Fibroblast of lung (primary cell): ENCODE measurements around the gene STRN3. TPM values are rescaled to one million over a fixed set of nuclear protein-coding genes. Genes with fewer than 3 reads are reported as not detected.
"Not testable (repeated sequence)": the region's sequence is repeated elsewhere in the genome, so short reads cannot be mapped to it uniquely, and the experiment has no call there.

Experiments
- DNase-seq, 2 donors: peaks; one replicate each; pipeline versions ENCODE4 v3.0.0 to v3.0.0-alpha.2; 2010; ENCODE audit warnings: low read depth in 2 of 2
- H2AFZ ChIP-seq: 2 replicates; pipeline ENCODE4 v1.5.1; 2012; ENCODE audit warnings: low read length, control low read depth, inconsistent platforms
- H3K27ac ChIP-seq: 2 replicates; pipeline ENCODE4 v1.5.1; 2011; ENCODE audit warnings: low read length, control low read depth; ENCODE audit not compliant: insufficient read depth
- H3K27me3 ChIP-seq: 2 replicates; pipeline ENCODE4 v1.5.1; 2011; ENCODE audit warnings: mild to moderate bottlenecking, low read length; ENCODE audit not compliant: control insufficient read depth, insufficient read depth
- H3K36me3 ChIP-seq: 2 replicates; pipeline ENCODE4 v1.5.1; 2011; ENCODE audit warnings: low read length; ENCODE audit not compliant: control insufficient read depth, insufficient read depth
- H3K4me1 ChIP-seq: 2 replicates; pipeline ENCODE4 v1.5.1; 2011; ENCODE audit warnings: low read length; ENCODE audit not compliant: control insufficient read depth, insufficient read depth; ENCODE audit errors: extremely low read depth
- H3K4me2 ChIP-seq: 2 replicates; pipeline ENCODE4 v1.5.1; 2011; ENCODE audit warnings: low read length, control low read depth; ENCODE audit not compliant: insufficient read depth; ENCODE audit errors: extremely low read depth
- H3K4me3 ChIP-seq, 4 experiments: fragments of 200-600 bp in 1 of 4; sonication (generic) in 1 of 4; replicated peaks in 1 of 4; 2 replicates each; pipeline ENCODE4 v1.5.1; 2011 to 2016; ENCODE audit warnings: low read length in 4 of 4, low read depth in 3 of 4, mild to moderate bottlenecking in 3 of 4, control low read depth in 2 of 4, inconsistent platforms in 1 of 4, mixed read lengths in 1 of 4; ENCODE audit not compliant: insufficient read depth in 1 of 4; ENCODE audit errors: control extremely low read depth in 1 of 4
- H3K79me2 ChIP-seq: 2 replicates; pipeline ENCODE4 v1.5.1; 2012; ENCODE audit warnings: mild to moderate bottlenecking, low read length, inconsistent platforms; ENCODE audit not compliant: control insufficient read depth, insufficient read depth
- H3K9ac ChIP-seq: 2 replicates; pipeline ENCODE4 v1.5.1; 2011; ENCODE audit warnings: mild to moderate bottlenecking, low read length, control low read depth; ENCODE audit not compliant: insufficient read depth
- H3K9me3 ChIP-seq: 2 replicates; pipeline ENCODE4 v1.5.1; 2012; ENCODE audit warnings: low read depth, low read length; ENCODE audit not compliant: control insufficient read depth, insufficient read depth
- H4K20me1 ChIP-seq: 2 replicates; pipeline ENCODE4 v1.5.1; 2011; ENCODE audit warnings: low read length; ENCODE audit not compliant: control insufficient read depth, insufficient read depth; ENCODE audit errors: extremely low read depth
- EZH2 ChIP-seq: IDR thresholded peaks from 2 replicates; pipeline ENCODE4 v1.5.1; 2012; ENCODE audit warnings: low read length, control low read depth, mild to moderate bottlenecking; ENCODE audit errors: missing control alignments
- polyA plus RNA-seq, 2 donors: library from polyadenylated mRNA; depleted of rRNA in 1 of 2; stranded (reverse) in 1 of 2; unstranded in 1 of 2; fragments of >200 nt; gene quantifications; 2 replicates each; pipeline ENCODE4 v1.2.1, GENCODE V29; 2011 to 2012; ENCODE audit warnings: missing spikeins in 1 of 2
- total RNA-seq: library from RNA; depleted of rRNA; stranded (reverse); fragments of >200 nt; gene quantifications from 2 replicates; pipeline ENCODE4 v1.2.1, GENCODE V29; 2014
- TF ChIP-seq, protein P1 (sequence below), 2 donors: IDR thresholded peaks in 1 of 2; conservative IDR thresholded peaks in 1 of 2; 1 replicate in 1 of 2; 2 replicates in 1 of 2; pipeline ENCODE4 v1.5.1; 2011 to 2012; ENCODE audit warnings: low read length in 2 of 2, control low read depth in 1 of 2, inconsistent platforms in 1 of 2, low read depth in 1 of 2, mild to moderate bottlenecking in 1 of 2

The STRN3 gene
- total and polyA plus RNA-seq, 2 donors (not counting 1 experiment from before 2014, with no cell fraction given): 42.0 to 88.2 TPM

- Histone ChIP-seq H3K79me2 (no peaks in the 10 kb centered on the region), H3K9me3 (no peaks in the 10 kb centered on the region), H3K9ac (no peak overlapping the region), H4K20me1 (no peaks in the 10 kb centered on the region), H3K4me2 (no peak overlapping the region), H3K36me3 (peaks cover 3% of the 10 kb centered on the region), H2AFZ (no peak overlapping the region), H3K27ac (no peak overlapping the region), H3K27me3 (no peaks in the 10 kb centered on the region), H3K4me1 (no peaks in the 10 kb centered on the region), H3K4me3 (no peak overlapping the region)
- no peak for DNase-seq
- no peak for TF ChIP-seq EZH2
- TF ChIP-seq, protein P1, sequence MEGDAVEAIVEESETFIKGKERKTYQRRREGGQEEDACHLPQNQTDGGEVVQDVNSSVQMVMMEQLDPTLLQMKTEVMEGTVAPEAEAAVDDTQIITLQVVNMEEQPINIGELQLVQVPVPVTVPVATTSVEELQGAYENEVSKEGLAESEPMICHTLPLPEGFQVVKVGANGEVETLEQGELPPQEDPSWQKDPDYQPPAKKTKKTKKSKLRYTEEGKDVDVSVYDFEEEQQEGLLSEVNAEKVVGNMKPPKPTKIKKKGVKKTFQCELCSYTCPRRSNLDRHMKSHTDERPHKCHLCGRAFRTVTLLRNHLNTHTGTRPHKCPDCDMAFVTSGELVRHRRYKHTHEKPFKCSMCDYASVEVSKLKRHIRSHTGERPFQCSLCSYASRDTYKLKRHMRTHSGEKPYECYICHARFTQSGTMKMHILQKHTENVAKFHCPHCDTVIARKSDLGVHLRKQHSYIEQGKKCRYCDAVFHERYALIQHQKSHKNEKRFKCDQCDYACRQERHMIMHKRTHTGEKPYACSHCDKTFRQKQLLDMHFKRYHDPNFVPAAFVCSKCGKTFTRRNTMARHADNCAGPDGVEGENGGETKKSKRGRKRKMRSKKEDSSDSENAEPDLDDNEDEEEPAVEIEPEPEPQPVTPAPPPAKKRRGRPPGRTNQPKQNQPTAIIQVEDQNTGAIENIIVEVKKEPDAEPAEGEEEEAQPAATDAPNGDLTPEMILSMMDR (conservative IDR thresholded peaks at IDR 0.05 in 1 of 2, IDR thresholded peaks at IDR 0.05 in 1 of 2; ENCODE audit: low read depth in 1 of 2, low read length in 2 of 2): no peak
These were observed 122.7 kb downstream of the STRN3 start for GRCh38 chr14:30903285-30904124.

DNA sequence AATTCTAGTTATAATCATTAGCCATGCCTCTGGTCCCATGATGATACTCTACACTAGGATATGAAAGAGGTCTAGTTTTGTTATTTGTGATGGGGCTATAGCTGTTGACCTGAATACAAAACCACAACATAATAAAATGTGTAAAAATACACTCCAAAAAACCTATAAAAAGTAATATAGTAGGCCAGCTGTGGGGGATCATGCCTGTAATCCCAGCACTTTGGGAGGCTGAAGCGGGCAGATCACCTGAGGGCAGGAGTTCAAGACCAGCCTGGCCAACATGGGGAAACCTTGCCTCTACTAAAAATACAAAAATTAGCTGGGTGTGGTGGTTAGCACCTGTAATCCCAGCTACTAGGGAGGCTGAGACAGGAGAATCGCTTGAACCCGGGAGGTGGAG lies 129.1 kb downstream of the STRN3 start:
- not testable (repeated sequence) for H3K79me2 ChIP-seq, H3K9ac ChIP-seq, H3K4me1 ChIP-seq, H3K9me3 ChIP-seq, H3K4me3 ChIP-seq, DNase-seq, H2AFZ ChIP-seq, H4K20me1 ChIP-seq, H3K4me2 ChIP-seq, H3K27ac ChIP-seq, H3K27me3 ChIP-seq, H3K36me3 ChIP-seq

DNA sequence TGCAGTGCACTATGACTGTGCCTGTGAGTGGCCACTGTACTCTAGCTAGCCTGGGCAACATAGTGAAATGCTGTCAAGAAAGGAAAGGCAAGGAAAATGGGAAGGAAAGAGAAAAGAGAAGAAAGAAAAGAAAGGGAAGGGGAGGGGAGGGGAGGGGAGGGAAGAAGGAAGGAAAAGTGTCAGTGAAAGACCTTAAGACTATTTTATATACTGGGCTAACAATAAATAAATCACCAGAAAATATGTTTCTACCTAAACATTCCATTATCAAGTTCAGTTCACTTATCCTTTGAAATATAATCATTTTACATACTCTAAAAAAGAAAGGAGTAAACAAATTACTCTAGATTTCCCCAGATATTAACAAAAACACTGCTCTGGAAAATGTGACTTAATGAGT lies 129.7 kb downstream of the STRN3 start:
- H3K4me2 ChIP-seq: no peak overlapping the region
- H3K4me3 ChIP-seq: no peak overlapping the region

More for the DNA sequence above, 129.7 kb downstream of the STRN3 start:
- DNase-seq: no peak
- Histone ChIP-seq H3K27me3 (no peaks in the 10 kb centered on the region), H3K9me3 (no peaks in the 10 kb centered on the region), H2AFZ (no peak overlapping the region), H4K20me1 (no peaks in the 10 kb centered on the region), H3K36me3 (peaks cover 3% of the 10 kb centered on the region), H3K4me1 (no peaks in the 10 kb centered on the region), H3K9ac (no peak overlapping the region), H3K79me2 (no peaks in the 10 kb centered on the region), H3K27ac (no peak overlapping the region)
- TF ChIP-seq, protein P1 (conservative IDR thresholded peaks at IDR 0.05 in 1 of 2, IDR thresholded peaks at IDR 0.05 in 1 of 2; ENCODE audit: low read depth in 1 of 2, low read length in 2 of 2): no peak
- TF ChIP-seq EZH2: no peak
